Loucy (cell line): ENCODE results near the gene ZNF407.
"Not testable (repeated sequence)": the region's sequence is repeated elsewhere in the genome, so short reads cannot be mapped to it uniquely, and the experiment has no call there.

ENCODE experiments used
- H2AFZ ChIP-seq: fragments of 200-600 bp; sonication (generic); 2 replicates; pipeline ENCODE4 v1.6.0; 2016; ENCODE audit warnings: antibody characterized with exemption, mild to moderate bottlenecking, low read length, moderate library complexity
- H3F3A ChIP-seq: fragments of 200-600 bp; 2 replicates; pipeline ENCODE4 v1.6.0; 2016; ENCODE audit warnings: antibody characterized with exemption, low read depth, mild to moderate bottlenecking
- H3K27me3 ChIP-seq: fragments of 200-600 bp; sonication (generic); 2 replicates; pipeline ENCODE4 v1.6.1; 2014; ENCODE audit warnings: low read length, mild to moderate bottlenecking; ENCODE audit not compliant: insufficient read depth, poor library complexity, severe bottlenecking
- H3K36me3 ChIP-seq: fragments of 200-600 bp; sonication (generic); 2 replicates; pipeline ENCODE4 v1.6.1; 2016; ENCODE audit warnings: low read length; ENCODE audit not compliant: insufficient read depth
- H3K4me1 ChIP-seq: fragments of 200-600 bp; sonication (generic); 2 replicates; pipeline ENCODE4 v1.5.1; 2014; ENCODE audit warnings: low read length, mild to moderate bottlenecking; ENCODE audit not compliant: insufficient read depth, poor library complexity, severe bottlenecking
- H3K4me2 ChIP-seq: fragments of 200-600 bp; sonication (generic); 2 replicates; pipeline ENCODE4 v1.6.0; 2014; ENCODE audit warnings: antibody characterized with exemption, low read length, low read depth, mild to moderate bottlenecking; ENCODE audit not compliant: poor library complexity, severe bottlenecking
- H3K4me3 ChIP-seq: fragments of 200-600 bp; sonication (generic); 2 replicates; pipeline ENCODE4 v1.5.1; 2014; ENCODE audit warnings: low read length, mild to moderate bottlenecking, mixed read lengths; ENCODE audit not compliant: poor library complexity, severe bottlenecking
- H3K79me2 ChIP-seq: fragments of 200-600 bp; sonication (generic); 2 replicates; pipeline ENCODE4 v1.6.1; 2014; ENCODE audit warnings: low read length; ENCODE audit not compliant: insufficient read depth
- H3K9ac ChIP-seq: fragments of 200-600 bp; sonication (generic); 2 replicates; pipeline ENCODE4 v1.6.0; 2014; ENCODE audit warnings: mild to moderate bottlenecking, low read depth, low read length, moderate library complexity; ENCODE audit not compliant: poor library complexity, severe bottlenecking
- H3K9me2 ChIP-seq: fragments of 200-600 bp; sonication (generic); replicated peaks from 2 replicates; pipeline ENCODE4 v1.6.1; 2016; ENCODE audit warnings: low read depth, low read length, mixed read lengths
- H3K9me3 ChIP-seq: fragments of 200-600 bp; sonication (generic); 2 replicates; pipeline ENCODE4 v1.6.1; 2014; ENCODE audit warnings: mild to moderate bottlenecking, antibody characterized with exemption, low read length, low read depth; ENCODE audit not compliant: insufficient read depth
- H4K20me1 ChIP-seq: fragments of 200-600 bp; sonication (generic); 2 replicates; pipeline ENCODE4 v1.6.0; 2014; ENCODE audit warnings: antibody characterized with exemption, low read length, mild to moderate bottlenecking; ENCODE audit not compliant: insufficient read depth, poor library complexity, severe bottlenecking
- EZH2phosphoT487 ChIP-seq: fragments of 200-600 bp; IDR thresholded peaks from 2 replicates; pipeline ENCODE4 v1.6.1; 2018; ENCODE audit warnings: antibody characterized with exemption, mild to moderate bottlenecking, moderate library complexity, borderline replicate concordance
- TF ChIP-seq, protein P1 (sequence below): fragments of 200-600 bp; sonication (generic); conservative IDR thresholded peaks from 2 replicates; pipeline ENCODE4 v1.5.1; 2014; ENCODE audit warnings: mild to moderate bottlenecking, antibody characterized with exemption, low read length

The ZNF407 gene

GRCh38 chr18:75083761-75084160 is 486.1 kb downstream of the ZNF407 start:
- H3K79me2 ChIP-seq: no peaks in the 10 kb centered on the region
- H3K4me1 ChIP-seq: no peaks in the 10 kb centered on the region
- no peaks in the 10 kb centered on the region for H3K27me3 ChIP-seq
- H3K36me3 ChIP-seq: no peaks in the 10 kb centered on the region
- no peaks in the 10 kb centered on the region for H3F3A ChIP-seq
- H3K9ac ChIP-seq: no peak overlapping the region
- H3K4me2 ChIP-seq: no peak overlapping the region
- no peaks in the 10 kb centered on the region for H4K20me1 ChIP-seq
- no peaks in the 10 kb centered on the region for H3K9me2 ChIP-seq
- no peak for TF ChIP-seq EZH2phosphoT487
- TF ChIP-seq, protein P1, sequence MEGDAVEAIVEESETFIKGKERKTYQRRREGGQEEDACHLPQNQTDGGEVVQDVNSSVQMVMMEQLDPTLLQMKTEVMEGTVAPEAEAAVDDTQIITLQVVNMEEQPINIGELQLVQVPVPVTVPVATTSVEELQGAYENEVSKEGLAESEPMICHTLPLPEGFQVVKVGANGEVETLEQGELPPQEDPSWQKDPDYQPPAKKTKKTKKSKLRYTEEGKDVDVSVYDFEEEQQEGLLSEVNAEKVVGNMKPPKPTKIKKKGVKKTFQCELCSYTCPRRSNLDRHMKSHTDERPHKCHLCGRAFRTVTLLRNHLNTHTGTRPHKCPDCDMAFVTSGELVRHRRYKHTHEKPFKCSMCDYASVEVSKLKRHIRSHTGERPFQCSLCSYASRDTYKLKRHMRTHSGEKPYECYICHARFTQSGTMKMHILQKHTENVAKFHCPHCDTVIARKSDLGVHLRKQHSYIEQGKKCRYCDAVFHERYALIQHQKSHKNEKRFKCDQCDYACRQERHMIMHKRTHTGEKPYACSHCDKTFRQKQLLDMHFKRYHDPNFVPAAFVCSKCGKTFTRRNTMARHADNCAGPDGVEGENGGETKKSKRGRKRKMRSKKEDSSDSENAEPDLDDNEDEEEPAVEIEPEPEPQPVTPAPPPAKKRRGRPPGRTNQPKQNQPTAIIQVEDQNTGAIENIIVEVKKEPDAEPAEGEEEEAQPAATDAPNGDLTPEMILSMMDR: no peak
- H3K9me3 ChIP-seq: no peaks in the 10 kb centered on the region; the same call in 1 of the 2 replicates
- no peak overlapping the region for H3K4me3 ChIP-seq
- H2AFZ ChIP-seq: no peak overlapping the region

GRCh38 chr18:75085676-75086075 is 488.0 kb downstream of the ZNF407 start:
- H3F3A ChIP-seq, H3K4me3 ChIP-seq, H3K4me2 ChIP-seq: not testable (repeated sequence)

GRCh38 chr18:75086494-75087034 is 488.9 kb downstream of the ZNF407 start:
- no peak overlapping the region for H2AFZ ChIP-seq
- H3K9me3 ChIP-seq: no peaks in the 10 kb centered on the region; the same call in 1 of the 2 replicates
- H3K4me1 ChIP-seq: no peaks in the 10 kb centered on the region
- H3K9me2 ChIP-seq: no peaks in the 10 kb centered on the region
- H3K4me3 ChIP-seq: no peak overlapping the region
- no peaks in the 10 kb centered on the region for H3K27me3 ChIP-seq
- no peaks in the 10 kb centered on the region for H3K36me3 ChIP-seq
- H3K79me2 ChIP-seq: no peaks in the 10 kb centered on the region
- no peaks in the 10 kb centered on the region for H4K20me1 ChIP-seq
- H3K9ac ChIP-seq: no peak overlapping the region
- H3F3A ChIP-seq: no peaks in the 10 kb centered on the region
- H3K4me2 ChIP-seq: no peak overlapping the region
- TF ChIP-seq EZH2phosphoT487: no peak
- TF ChIP-seq, protein P1: no peak

More at GRCh38 chr18:75085676-75086075, 488.0 kb downstream of the ZNF407 start:
- not testable (repeated sequence) for H3K36me3 ChIP-seq, H3K9ac ChIP-seq, H3K79me2 ChIP-seq, H3K9me3 ChIP-seq, H2AFZ ChIP-seq, H3K9me2 ChIP-seq, H3K4me1 ChIP-seq, H3K27me3 ChIP-seq, H4K20me1 ChIP-seq
